K562 (cell line): ENCODE results near the gene OXSM. TPM values are rescaled to one million over a fixed set of nuclear protein-coding genes. Genes with fewer than 3 reads are reported as not detected.

ENCODE experiments used
- ATAC-seq: fragments of 200-7000 bp; cut with Tn5 transposase; 3 replicates; pipeline ENCODE4 v1.9.1; 2020; ENCODE audit warnings: moderate library complexity
- BruUV-seq: library from RNA; stranded (reverse); fragments of 400-500 nt; replicated peaks from 2 replicates; lab custom pipeline; 2021; lab: Mats Ljungman, UMichigan
- CTCF ChIA-PET: fragments of 300-600 bp; formaldehyde crosslinking; extraction: SDS; loops from one replicate; lab custom pipeline; 2021; ENCODE audit warnings: low intra/inter-chr PET ratio; lab: Yijun Ruan, JAX
- POLR2A ChIA-PET: fragments of 300-600, 350-650 bp; sonication (Branson Sonifier 250); formaldehyde crosslinking; extraction: SDS; loops from one replicate; lab custom pipeline; 2021; ENCODE audit warnings: antibody characterized with exemption, inconsistent platforms; lab: Yijun Ruan, JAX
- DNase-seq, 4 experiments: peaks; one replicate each; pipeline versions ENCODE4 v3.0.0 to v3.0.0-alpha.2; 2011 to 2018; ENCODE audit warnings: low spot score in 3 of 4, mixed read lengths in 3 of 4; ENCODE audit errors: extremely low read depth in 1 of 4
- FAIRE-seq: peaks from 2 replicates; lab custom pipeline; 2011; peaks lifted over from hg19 to GRCh38; lab: Jason Lieb, UNC
- H2AFZ ChIP-seq: 2 replicates; pipeline ENCODE4 v1.6.0; 2011; ENCODE audit warnings: low read depth, low read length, control low read depth, inconsistent platforms
- H3K27ac ChIP-seq: fragments of 200-600 bp; 3 replicates; pipeline ENCODE4 v1.8.0; 2011; ENCODE audit warnings: low read depth, mild to moderate bottlenecking, control low read depth, inconsistent platforms, low read length, moderate library complexity, mixed read lengths; ENCODE audit errors: extremely low read depth
- H3K27me3 ChIP-seq, 2 experiments: fragments of 300-600 bp in 1 of 2; 2 replicates in 1 of 2; 3 replicates in 1 of 2; pipeline versions ENCODE4 v1.6.0 to v1.8.0; 2011; ENCODE audit warnings: inconsistent platforms in 2 of 2, low read length in 2 of 2, mild to moderate bottlenecking in 1 of 2, mixed read lengths in 1 of 2, moderate library complexity in 1 of 2; ENCODE audit not compliant: control insufficient read depth in 2 of 2, insufficient read depth in 2 of 2
- H3K36me3 ChIP-seq: fragments of 300-600 bp; 3 replicates; pipeline ENCODE4 v1.8.0; 2011; ENCODE audit warnings: mild to moderate bottlenecking, low read length, inconsistent platforms; ENCODE audit not compliant: control insufficient read depth, insufficient read depth
- H3K4me1 ChIP-seq, 2 experiments: fragments of 200-600 bp in 1 of 2; replicated peaks in 1 of 2; 2 replicates in 1 of 2; 3 replicates in 1 of 2; pipeline versions ENCODE4 v1.5.1 to v1.8.0; 2011; ENCODE audit warnings: inconsistent platforms in 2 of 2, low read length in 2 of 2, mild to moderate bottlenecking in 1 of 2, mixed read lengths in 1 of 2, moderate library complexity in 1 of 2; ENCODE audit not compliant: control insufficient read depth in 2 of 2, insufficient read depth in 2 of 2
- H3K4me2 ChIP-seq: 2 replicates; pipeline ENCODE4 v1.6.1; 2011; ENCODE audit warnings: low read length, control low read depth, inconsistent platforms, mixed read lengths; ENCODE audit not compliant: insufficient read depth
- H3K4me3 ChIP-seq: fragments of 200-600 bp; sonication (generic), shearing (Covaris generic); 2 replicates; pipeline ENCODE4 v1.5.1; 2016; ENCODE audit warnings: control low read depth, inconsistent platforms
- H3K79me2 ChIP-seq: fragments of 200-600 bp; 3 replicates; pipeline ENCODE4 v1.8.0; 2011; ENCODE audit warnings: low read length, inconsistent platforms; ENCODE audit not compliant: control insufficient read depth, insufficient read depth
- H3K9ac ChIP-seq, 2 experiments: 2 replicates each; pipeline versions ENCODE4 v1.6.0 to v1.6.1; 2011; ENCODE audit warnings: low read depth in 2 of 2, low read length in 2 of 2, control low read depth in 1 of 2, inconsistent platforms in 1 of 2, mild to moderate bottlenecking in 1 of 2, mixed read lengths in 1 of 2; ENCODE audit not compliant: insufficient read depth in 1 of 2
- H3K9me1 ChIP-seq: one replicate; pipeline ENCODE4 v1.6.0; 2011; ENCODE audit warnings: inconsistent platforms, mild to moderate bottlenecking, low read length, moderate library complexity; ENCODE audit not compliant: control insufficient read depth, insufficient read depth
- H3K9me3 ChIP-seq: replicated peaks from 2 replicates; pipeline ENCODE4 v1.5.1; 2011; ENCODE audit warnings: low read depth, low read length, inconsistent platforms; ENCODE audit not compliant: control insufficient read depth, insufficient read depth
- H4K20me1 ChIP-seq: replicated peaks from 2 replicates; pipeline ENCODE4 v1.6.1; 2011; ENCODE audit warnings: low read length, inconsistent platforms, mixed read lengths; ENCODE audit not compliant: control insufficient read depth, insufficient read depth
- C11orf30 ChIP-seq: fragments of 450-650 bp; IDR thresholded peaks from 2 replicates; pipeline ENCODE4 v1.6.1; 2016; ENCODE audit warnings: low read depth, mild to moderate bottlenecking
- DPF2 ChIP-seq: fragments of 450-650 bp; IDR thresholded peaks from 2 replicates; pipeline ENCODE4 v1.6.1; 2016
- GTF2A2 ChIP-seq: IDR thresholded peaks from 2 replicates; pipeline ENCODE4 v1.6.1; 2016; ENCODE audit warnings: mild to moderate bottlenecking, missing genetic modification characterization, missing compliant biosample characterization
- MAFF ChIP-seq: IDR thresholded peaks from 2 replicates; pipeline ENCODE4 v1.6.1; 2012; ENCODE audit warnings: low read length, improper control_type of control experiment
- MAFK ChIP-seq: IDR thresholded peaks from 2 replicates; pipeline ENCODE4 v1.6.1; 2011; ENCODE audit warnings: low read length, improper control_type of control experiment
- NFE2 ChIP-seq: IDR thresholded peaks from 2 replicates; pipeline ENCODE4 v1.6.1; 2014; ENCODE audit warnings: antibody characterized with exemption, low read depth
- PTBP1 ChIP-seq: fragments of 200-400 bp; formaldehyde crosslinking; IDR thresholded peaks from 2 replicates; pipeline ENCODE4 v1.6.1; 2017; ENCODE audit warnings: low read depth, low read length
- ZNF232 ChIP-seq: sonication (generic); formaldehyde crosslinking; IDR thresholded peaks from 2 replicates; pipeline ENCODE4 v1.8.0; 2022; ENCODE audit warnings: mild to moderate bottlenecking, missing genetic modification reagents
- ZNF316 ChIP-seq: fragments of 450-650 bp; IDR thresholded peaks from 2 replicates; pipeline ENCODE4 v1.6.1; 2016
- WGBS: fragments of 100-300 bp; shearing (Covaris generic); methylation state at CpG from one replicate; pipeline ENCODE4 v1.1.6; 2016; ENCODE audit warnings: low coverage, mixed read lengths; ENCODE audit not compliant: insufficient coverage; ENCODE audit errors: missing lambda C conversion rate; 5-methylcytosine and 5-hydroxymethylcytosine counted together
- in situ Hi-C: fragments of 300-500 bp; cut with MboI; formaldehyde crosslinking; loops from 4 replicates; pipeline ENCODE4 v1.15.0; 2018; ENCODE audit warnings: inconsistent platforms, mixed read lengths
- intact Hi-C: fragments of 100-400 bp; cut with micrococcal nuclease; formaldehyde crosslinking; loops from 2 replicates; pipeline ENCODE4 v1.14.2; 2022
- polyA plus RNA-seq, 8 experiments: library from polyadenylated mRNA; depleted of rRNA in 4 of 8; stranded (reverse) in 5 of 8; unstranded in 3 of 8; fragments of >200 nt; fragmentation: Nextera tagmentation in 2 of 8; fragmentation: Illumina TruSeq in 1 of 8; extraction: Ambion mirVana in 2 of 8; extraction: Trizol in 1 of 8; gene quantifications; 2 replicates each; pipeline versions ENCODE4 v1.2.1 to v1.2.3, GENCODE V29; 2011 to 2014; ENCODE audit warnings: inconsistent platforms in 1 of 8, missing spikeins in 1 of 8
- total RNA-seq, 7 experiments: library from RNA; depleted of rRNA in 6 of 7; stranded (reverse); fragments of >200 nt in 6 of 7; fragmentation: Illumina TruSeq in 2 of 7; extraction: Trizol in 2 of 7; gene quantifications; 2 replicates each; pipeline versions ENCODE4 v1.2.1 to v1.2.3, GENCODE V29; 2011 to 2021; ENCODE audit warnings: low replicate concordance in 1 of 7
- TF ChIP-seq, protein P1 (sequence below): sonication (generic); IDR thresholded peaks from 2 replicates; pipeline ENCODE4 v1.6.1; 2016

Gene OXSM
- total and polyA plus RNA-seq, 9 of the 15 experiments (the other 6 are each of a cell fraction or from before 2014, with no cell fraction given), result 24.0 to 107 (median 34.0) TPM

DNA sequence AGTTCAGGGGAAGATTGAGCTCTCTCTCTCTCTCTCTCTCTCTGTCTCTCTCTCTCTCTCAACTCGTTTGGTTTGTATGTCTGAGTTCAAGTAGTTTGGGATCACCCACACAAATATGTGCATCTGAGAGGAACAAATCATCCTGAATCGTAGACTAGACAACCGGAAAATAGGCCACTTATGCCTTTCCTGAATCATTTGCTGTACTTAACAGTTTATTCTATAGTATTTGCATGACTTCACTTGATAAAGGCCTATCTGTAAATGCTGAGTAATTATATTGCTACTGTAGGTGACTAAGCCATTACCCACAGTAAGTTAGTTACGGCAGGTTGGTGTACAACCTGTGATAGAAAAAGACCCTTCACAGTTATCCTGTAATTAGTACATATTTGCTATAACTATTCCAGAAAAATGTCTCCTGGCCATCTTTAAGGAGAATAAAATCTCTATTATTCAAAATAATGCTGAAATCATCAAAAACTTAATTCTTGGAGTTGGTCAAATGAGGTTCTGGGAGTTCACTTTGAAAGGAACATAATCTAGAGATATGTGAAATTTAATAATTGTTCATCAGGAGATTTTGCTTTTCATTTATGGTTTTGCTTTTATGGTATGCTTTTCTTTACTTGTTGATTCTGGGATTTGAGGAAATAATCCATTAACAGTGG lies 31.1 kb downstream of the OXSM start:
- no TSS peak for BruUV-seq
- CTCF ChIA-PET, result no interaction called here
- intact Hi-C loops, result no loop called here

More for the DNA sequence above, 31.1 kb downstream of the OXSM start:
- DNase-seq (no peak), FAIRE-seq (no peak), ATAC-seq (peak; percentile 25; the same call in 1 of the 3 replicates)
- in situ Hi-C loops, result no loop called here
- Histone ChIP-seq H3K79me2 (no peaks in the 10 kb centered on the region), H3K27me3 (no peaks in the 10 kb centered on the region), H3K9me1 (no peaks in the 10 kb centered on the region), H3K9ac (no peak overlapping the region), H3K36me3 (no peaks in the 10 kb centered on the region), H3K4me2 (no peak overlapping the region), H3K4me1 (no peaks in the 10 kb centered on the region), H3K4me3 (no peak overlapping the region), H3K9me3 (no peaks in the 10 kb centered on the region), H3K27ac (no peak overlapping the region), H4K20me1 (no peaks in the 10 kb centered on the region), H2AFZ (no peak overlapping the region)
- peak; percentile 74 for TF ChIP-seq ZNF316
- 0 out of 2 replicates have a peak, but pooled peaks have one; percentile 19 for TF ChIP-seq NFE2
- peak; percentile 59; the same call in 1 of the 2 replicates for TF ChIP-seq MAFF
- no peak for TF ChIP-seq GTF2A2 (tag)
- peak; percentile 69 for TF ChIP-seq C11orf30
- TF ChIP-seq DPF2, result no peak
- TF ChIP-seq, protein P1, sequence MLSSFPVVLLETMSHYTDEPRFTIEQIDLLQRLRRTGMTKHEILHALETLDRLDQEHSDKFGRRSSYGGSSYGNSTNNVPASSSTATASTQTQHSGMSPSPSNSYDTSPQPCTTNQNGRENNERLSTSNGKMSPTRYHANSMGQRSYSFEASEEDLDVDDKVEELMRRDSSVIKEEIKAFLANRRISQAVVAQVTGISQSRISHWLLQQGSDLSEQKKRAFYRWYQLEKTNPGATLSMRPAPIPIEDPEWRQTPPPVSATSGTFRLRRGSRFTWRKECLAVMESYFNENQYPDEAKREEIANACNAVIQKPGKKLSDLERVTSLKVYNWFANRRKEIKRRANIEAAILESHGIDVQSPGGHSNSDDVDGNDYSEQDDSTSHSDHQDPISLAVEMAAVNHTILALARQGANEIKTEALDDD, result peak; percentile 55
- no peak for TF ChIP-seq ZNF232
- no peak for TF ChIP-seq PTBP1
- peak; percentile 42; the same call in 1 of the 2 replicates for TF ChIP-seq MAFK
- 3% methylated on average over 4 of the region's 4 CpGs for WGBS
- POLR2A ChIA-PET, result no interaction called here
